ENCODE measurements around the gene ABHD14A. TPM values are rescaled to one million over a fixed set of nuclear protein-coding genes. Genes with fewer than 3 reads are reported as not detected.

Gene ABHD14A
- total and polyA plus RNA-seq, 3 donors from 2014 or later, result 27.7 to 51.6 (median 38.9) TPM

- intact Hi-C loops (cut with DNase I; ENCODE audit: low total_unique reads), result no loop called here
- H3K36me3 ChIP-seq (ENCODE audit: low read depth, missing control alignments), result no peaks in the 10 kb centered on the region
- no peaks in the 10 kb centered on the region for H3K27me3 ChIP-seq
- H3K27ac ChIP-seq, result no peak overlapping the region
- DNase-seq, result no peak
- 89 to 90% methylated on average over 5 to 13 of the region's 13 CpGs for WGBS, 2 donors
- peaks cover 24% of the 10 kb centered on the region for H3K4me1 ChIP-seq
- TF ChIP-seq POLR2A (IDR thresholded peaks at IDR 0.05), result no peak
- TF ChIP-seq, protein P1, sequence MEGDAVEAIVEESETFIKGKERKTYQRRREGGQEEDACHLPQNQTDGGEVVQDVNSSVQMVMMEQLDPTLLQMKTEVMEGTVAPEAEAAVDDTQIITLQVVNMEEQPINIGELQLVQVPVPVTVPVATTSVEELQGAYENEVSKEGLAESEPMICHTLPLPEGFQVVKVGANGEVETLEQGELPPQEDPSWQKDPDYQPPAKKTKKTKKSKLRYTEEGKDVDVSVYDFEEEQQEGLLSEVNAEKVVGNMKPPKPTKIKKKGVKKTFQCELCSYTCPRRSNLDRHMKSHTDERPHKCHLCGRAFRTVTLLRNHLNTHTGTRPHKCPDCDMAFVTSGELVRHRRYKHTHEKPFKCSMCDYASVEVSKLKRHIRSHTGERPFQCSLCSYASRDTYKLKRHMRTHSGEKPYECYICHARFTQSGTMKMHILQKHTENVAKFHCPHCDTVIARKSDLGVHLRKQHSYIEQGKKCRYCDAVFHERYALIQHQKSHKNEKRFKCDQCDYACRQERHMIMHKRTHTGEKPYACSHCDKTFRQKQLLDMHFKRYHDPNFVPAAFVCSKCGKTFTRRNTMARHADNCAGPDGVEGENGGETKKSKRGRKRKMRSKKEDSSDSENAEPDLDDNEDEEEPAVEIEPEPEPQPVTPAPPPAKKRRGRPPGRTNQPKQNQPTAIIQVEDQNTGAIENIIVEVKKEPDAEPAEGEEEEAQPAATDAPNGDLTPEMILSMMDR (IDR thresholded peaks at IDR 0.05), result no peak
- no peaks in the 10 kb centered on the region for H3K9me3 ChIP-seq
- H3K4me3 ChIP-seq, result no peak overlapping the region
Observed at GRCh38 chr3:52015438-52016228, 40.8 kb downstream of the ABHD14A start.

- TF ChIP-seq POLR2A (IDR thresholded peaks at IDR 0.05), result no peak
- TF ChIP-seq, protein P1 (IDR thresholded peaks at IDR 0.05), result no peak
- H3K36me3 ChIP-seq (ENCODE audit: low read depth, missing control alignments), result no peaks in the 10 kb centered on the region
- WGBS, 2 donors, result 86 to 92% methylated on average over 4 to 11 of the region's 11 CpGs
- intact Hi-C loops (cut with DNase I; ENCODE audit: low total_unique reads), result no loop called here
- no peaks in the 10 kb centered on the region for H3K27me3 ChIP-seq
- H3K4me1 ChIP-seq, result peaks cover 41% of the 10 kb centered on the region
- no peak overlapping the region for H3K4me3 ChIP-seq
- no peak for DNase-seq
- H3K9me3 ChIP-seq, result no peaks in the 10 kb centered on the region
- no peak overlapping the region for H3K27ac ChIP-seq
Observed at GRCh38 chr3:52017586-52017985, 42.7 kb downstream of the ABHD14A start.

GRCh38 chr3:52018319-52019000 lies 43.6 kb downstream of the ABHD14A start:
- Histone ChIP-seq H3K27ac (peak overlapping the region; percentile 10 to 54), H3K4me1 (peaks cover 44% of the 10 kb centered on the region), H3K4me3 (no peak overlapping the region), H3K9me3 (no peaks in the 10 kb centered on the region), H3K27me3 (no peaks in the 10 kb centered on the region), H3K36me3 (ENCODE audit: low read depth, missing control alignments) (no peaks in the 10 kb centered on the region)
- 88 to 95% methylated on average over 21 of the region's 21 CpGs for WGBS, 2 donors
- intact Hi-C loops (cut with DNase I; ENCODE audit: low total_unique reads), result no loop called here
- no peak for TF ChIP-seq POLR2A (IDR thresholded peaks at IDR 0.05)
- TF ChIP-seq, protein P1 (IDR thresholded peaks at IDR 0.05), result no peak
- no peak for DNase-seq

DNA sequence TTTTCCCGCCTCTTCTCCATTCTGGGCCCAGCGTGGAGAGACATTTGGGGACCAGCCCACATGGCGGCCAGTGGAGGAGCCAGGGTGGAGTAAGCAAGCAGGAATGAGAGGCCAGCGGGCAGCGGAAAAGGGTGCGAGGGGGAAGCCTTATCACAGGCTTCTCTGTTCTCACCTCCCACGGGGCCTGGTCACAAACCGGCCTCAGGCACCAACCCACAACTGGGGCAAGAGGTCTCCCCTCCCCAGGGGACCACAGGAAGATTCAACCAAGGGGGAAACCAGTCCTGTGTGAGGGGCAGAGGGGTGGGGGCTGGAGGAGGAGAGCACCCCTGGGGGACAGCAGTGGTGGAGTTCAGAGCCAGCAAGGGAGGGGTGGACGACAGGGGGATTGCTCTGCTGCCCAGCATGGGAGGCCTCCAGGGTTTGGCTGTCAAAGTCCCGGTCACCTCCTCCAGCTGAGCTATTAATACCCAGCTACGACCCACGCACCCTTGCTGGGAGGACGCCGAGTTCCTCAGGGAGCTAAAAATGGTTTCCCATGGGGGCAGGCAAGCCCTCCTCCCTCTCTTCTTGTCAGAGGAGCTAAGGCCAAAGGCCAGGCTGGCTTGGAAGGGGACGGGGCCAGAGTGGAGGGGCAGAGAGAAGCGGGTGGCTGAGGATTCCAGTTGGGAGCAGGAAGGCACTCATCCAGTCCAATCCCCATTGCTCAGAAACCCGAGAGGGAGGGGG lies 44.7 kb downstream of the ABHD14A start:
- Histone ChIP-seq H3K36me3 (ENCODE audit: low read depth, missing control alignments) (no peaks in the 10 kb centered on the region), H3K9me3 (no peaks in the 10 kb centered on the region), H3K27me3 (no peaks in the 10 kb centered on the region), H3K4me1 (peaks cover 48% of the 10 kb centered on the region), H3K4me3 (no peak overlapping the region), H3K27ac (peak overlapping the region; percentile 10 to 54)
- intact Hi-C loops (cut with DNase I; ENCODE audit: low total_unique reads), result no loop called here
- 47 to 84% methylated on average over 8 to 17 of the region's 17 CpGs for WGBS, 2 donors
- TF ChIP-seq POLR2A (IDR thresholded peaks at IDR 0.05), result no peak
- TF ChIP-seq, protein P1 (IDR thresholded peaks at IDR 0.05), result no peak
- peak; percentile 77 for DNase-seq

Data from testis (tissue), 3 donors.